GM23248 (cell line): ENCODE data around the gene NXPE1. TPM values are rescaled to one million over a fixed set of nuclear protein-coding genes. Genes with fewer than 3 reads are reported as not detected.
"Not testable (repeated sequence)": the region's sequence is repeated elsewhere in the genome, so short reads cannot be mapped to it uniquely, and the experiment has no call there.

Experiments used
- DNase-seq: peaks from one replicate; pipeline ENCODE4 v3.0.0-alpha.2; 2015
- H2AFZ ChIP-seq: fragments of 200-600 bp; sonication (generic); 2 replicates; pipeline ENCODE4 v1.6.1; 2016; ENCODE audit warnings: antibody characterized with exemption
- H3F3A ChIP-seq: fragments of 200-600 bp; sonication (generic); 2 replicates; pipeline ENCODE4 v1.6.1; 2016; ENCODE audit warnings: mild to moderate bottlenecking, antibody characterized with exemption, mixed run types; ENCODE audit not compliant: insufficient read depth
- H3K27ac ChIP-seq: fragments of 200-600 bp; sonication (generic); 2 replicates; pipeline ENCODE4 v1.5.1; 2016; ENCODE audit warnings: mild to moderate bottlenecking
- H3K27me3 ChIP-seq: fragments of 200-600 bp; sonication (generic); replicated peaks from 2 replicates; pipeline ENCODE4 v1.6.1; 2016; ENCODE audit warnings: mild to moderate bottlenecking; ENCODE audit not compliant: insufficient read depth
- H3K36me3 ChIP-seq: fragments of 200-600 bp; sonication (generic); 2 replicates; pipeline ENCODE4 v1.6.1; 2016; ENCODE audit warnings: low read depth, mild to moderate bottlenecking
- H3K4me1 ChIP-seq: fragments of 200-600 bp; sonication (generic); 2 replicates; pipeline ENCODE4 v1.6.1; 2016; ENCODE audit warnings: mild to moderate bottlenecking; ENCODE audit not compliant: insufficient read depth
- H3K4me2 ChIP-seq: fragments of 200-600 bp; sonication (generic); one replicate; pipeline ENCODE4 v1.6.1; 2016; ENCODE audit warnings: mild to moderate bottlenecking; ENCODE audit not compliant: unreplicated experiment
- H3K4me3 ChIP-seq: fragments of 200-600 bp; sonication (generic); 2 replicates; pipeline ENCODE4 v1.5.1; 2016; ENCODE audit warnings: mild to moderate bottlenecking
- H3K79me2 ChIP-seq: fragments of 200-600 bp; sonication (generic); 2 replicates; pipeline ENCODE4 v1.6.1; 2016; ENCODE audit warnings: mild to moderate bottlenecking; ENCODE audit not compliant: insufficient read depth
- H3K9ac ChIP-seq: fragments of 200-600 bp; sonication (generic); 2 replicates; pipeline ENCODE4 v1.6.1; 2016; ENCODE audit warnings: mild to moderate bottlenecking
- H3K9me2 ChIP-seq: fragments of 200-600 bp; sonication (generic); 2 replicates; pipeline ENCODE4 v1.6.1; 2016; ENCODE audit warnings: mixed run types, mild to moderate bottlenecking, moderate library complexity; ENCODE audit not compliant: insufficient read depth
- H3K9me3 ChIP-seq: fragments of 200-600 bp; sonication (generic); one replicate; pipeline ENCODE4 v1.6.1; 2017; ENCODE audit warnings: low read depth
- H4K20me1 ChIP-seq: fragments of 200-600 bp; sonication (generic); 2 replicates; pipeline ENCODE4 v1.6.0; 2016; ENCODE audit not compliant: insufficient read depth
- EZH2 ChIP-seq: fragments of 200-600 bp; sonication (generic); IDR thresholded peaks from 2 replicates; pipeline ENCODE4 v1.6.1; 2018; ENCODE audit warnings: antibody characterized with exemption, mild to moderate bottlenecking; ENCODE audit not compliant: insufficient read depth, poor library complexity, severe bottlenecking
- EZH2phosphoT487 ChIP-seq: fragments of 200-600 bp; sonication (generic); IDR thresholded peaks from 2 replicates; pipeline ENCODE4 v1.6.1; 2018; ENCODE audit warnings: antibody characterized with exemption, moderate library complexity, mild to moderate bottlenecking, low read depth; ENCODE audit not compliant: insufficient read depth
- WGBS, 2 experiments: methylation state at CpG; one replicate each; pipeline ENCODE4 v1.1.6; 2015 to 2017; ENCODE audit warnings: low lambda C conversion rate in 2 of 2, low coverage in 1 of 2; ENCODE audit errors: missing lambda C conversion rate in 2 of 2; 5-methylcytosine and 5-hydroxymethylcytosine counted together
- in situ Hi-C: fragments of 300-500 bp; cut with MboI; formaldehyde crosslinking; loops from 2 replicates; pipeline ENCODE4 v1.15.0; 2020
- polyA plus RNA-seq: library from polyadenylated mRNA; unstranded; fragments of >200 nt; fragmentation: Nextera tagmentation; extraction: Ambion mirVana; gene quantifications from 2 replicates; pipeline ENCODE4 v1.2.1, GENCODE V29; 2016
- total RNA-seq: library from RNA; depleted of rRNA; stranded (reverse); fragments of >200 nt; shearing (Covaris generic); gene quantifications from 2 replicates; pipeline ENCODE4 v1.2.3, GENCODE V29; 2014; rRNA removed

NXPE1 gene
- not detected in 2 replicates for total RNA-seq
- polyA plus RNA-seq: not detected in 2 replicates

GRCh38 chr11:114559425-114560310 is at the start of gene NXPE1:
NXPE1 (minus strand) TSS chr11:114559881; CDS start chr11:114551201, 8,680 bp downstream.
- in situ Hi-C loops: no loop called here
- Histone ChIP-seq H2AFZ (no peak within 1 kb of the TSS), H3K4me2 (no peak within 1 kb of the TSS), H3K9ac (no peak within 1 kb of the TSS), H3K9me3 (no peaks in the 10 kb centered on the region), H3K4me3 (no peak within 1 kb of the TSS), H3K79me2 (no peaks in the 10 kb centered on the region), H3K9me2 (no peaks in the 10 kb centered on the region), H3K27me3 (no peaks in the 10 kb centered on the region), H3K4me1 (peaks cover 11% of the 10 kb centered on the region; the same call in 1 of the 2 replicates), H3F3A (0 out of 2 replicates have a peak, but pooled peaks cover 10% of the 10 kb centered on the region), H3K36me3 (no peaks in the 10 kb centered on the region), H4K20me1 (no peaks in the 10 kb centered on the region), H3K27ac (no peak within 1 kb of the TSS)
- TF ChIP-seq EZH2phosphoT487 (no peak), EZH2 (no peak)
- DNase-seq: no peak
- 73% methylated on average over 4 of the region's 4 CpGs for WGBS, 2 experiments

DNA sequence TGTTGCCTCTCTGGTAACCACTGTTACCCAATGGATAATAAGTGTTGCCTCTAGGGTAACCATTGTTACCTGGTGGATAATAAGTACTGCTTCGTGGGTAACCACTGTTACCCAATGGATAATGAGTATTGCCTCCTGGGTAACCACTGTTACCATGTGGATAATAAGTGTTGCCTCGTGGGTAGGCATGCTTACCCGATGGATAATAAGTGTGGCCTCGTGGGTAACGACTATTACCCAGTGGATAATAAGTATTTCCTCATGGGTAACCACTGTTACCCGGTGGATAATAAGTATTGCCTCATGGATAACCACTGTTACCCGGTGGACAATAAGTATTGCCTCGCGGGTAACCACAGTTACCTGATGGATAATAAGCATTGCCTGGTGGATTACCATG is 49.7 kb upstream of the NXPE1 start:
- H3K4me1 ChIP-seq: no peaks in the 10 kb centered on the region
- no peak for TF ChIP-seq EZH2phosphoT487
- TF ChIP-seq EZH2: no peak
- H3K4me3 ChIP-seq: no peak overlapping the region
- DNase-seq: no peak
- no peaks in the 10 kb centered on the region for H3F3A ChIP-seq
- H3K27me3 ChIP-seq: no peaks in the 10 kb centered on the region
- H3K9me3 ChIP-seq: no peaks in the 10 kb centered on the region
- no peak overlapping the region for H3K27ac ChIP-seq
- 67 to 71% methylated on average over 9 of the region's 9 CpGs for WGBS, 2 experiments
- H4K20me1 ChIP-seq: no peaks in the 10 kb centered on the region
- H3K9ac ChIP-seq: no peak overlapping the region
- H3K36me3 ChIP-seq: no peaks in the 10 kb centered on the region
- no peak overlapping the region for H2AFZ ChIP-seq
- no peak overlapping the region for H3K4me2 ChIP-seq
- in situ Hi-C loops: no loop called here
- no peaks in the 10 kb centered on the region for H3K79me2 ChIP-seq
- H3K9me2 ChIP-seq: no peaks in the 10 kb centered on the region

DNA sequence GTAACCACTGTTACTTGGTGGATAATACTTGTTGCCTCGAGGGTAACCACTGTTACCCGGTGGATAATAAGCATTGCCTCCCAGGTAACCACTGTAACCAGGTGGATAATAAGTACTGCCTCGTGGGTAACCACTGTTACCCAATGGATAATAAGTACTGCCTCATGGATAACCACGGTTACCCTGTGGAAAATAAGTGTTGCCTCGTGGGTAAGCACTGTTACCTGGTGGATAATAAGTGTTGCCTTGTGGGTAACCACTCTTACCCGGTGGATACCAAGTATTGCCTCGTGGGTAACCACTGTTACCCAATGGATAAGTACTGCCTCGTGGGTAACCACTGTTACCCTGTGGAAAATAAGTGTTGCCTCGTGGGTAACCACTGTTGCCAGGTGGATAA is 48.9 kb upstream of the NXPE1 start:
- 35 to 52% methylated on average over 9 of the region's 9 CpGs for whole genome bisulfite sequencing, 2 experiments
- H3K27ac ChIP-seq, in situ Hi-C loops, H3K9me3 ChIP-seq, H3K36me3 ChIP-seq, H2AFZ ChIP-seq, DNase-seq, H3K4me3 ChIP-seq, H3K4me2 ChIP-seq, H3F3A ChIP-seq, H3K9ac ChIP-seq, H4K20me1 ChIP-seq, H3K9me2 ChIP-seq, H3K4me1 ChIP-seq, H3K27me3 ChIP-seq, H3K79me2 ChIP-seq: not testable (repeated sequence)

DNA sequence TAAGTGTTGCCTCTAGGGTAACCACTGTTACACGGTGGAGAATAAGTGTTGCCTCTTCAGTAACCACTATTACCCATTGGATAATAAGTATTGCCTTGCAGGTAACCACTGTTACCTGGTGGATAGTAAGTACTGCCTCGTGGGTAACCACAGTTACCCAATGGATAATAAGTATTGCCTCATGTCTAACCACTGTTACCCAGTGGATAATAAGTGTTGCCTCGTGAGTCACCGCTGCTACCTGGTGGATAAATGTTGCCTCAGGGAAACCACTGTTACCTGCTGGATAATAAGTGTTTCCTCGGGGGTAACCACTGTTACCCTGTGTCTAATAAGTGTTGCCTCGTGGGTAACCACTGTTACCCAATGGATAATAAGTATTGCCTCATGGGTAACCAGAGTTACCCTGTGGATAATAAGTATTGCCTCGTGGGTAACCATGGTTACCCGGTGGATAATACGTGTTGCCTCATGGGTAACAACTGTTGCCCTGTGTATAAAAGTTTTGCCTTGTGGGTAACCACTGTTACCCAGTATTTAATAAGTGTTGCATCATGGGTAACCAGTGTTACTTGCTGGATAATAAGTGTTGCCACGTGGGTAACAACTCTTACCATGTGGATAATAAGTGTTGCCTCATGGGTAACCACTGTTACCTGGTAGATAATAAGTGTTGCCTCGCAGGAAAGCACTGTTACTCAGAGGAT is 48.2 kb upstream of the NXPE1 start:
- TF ChIP-seq EZH2phosphoT487: no peak
- no peak for TF ChIP-seq EZH2
- H3K27ac ChIP-seq: no peak overlapping the region
- H3K4me3 ChIP-seq: no peak overlapping the region
- peak; percentile 5 for DNase-seq
- no peaks in the 10 kb centered on the region for H3K79me2 ChIP-seq
- no peak overlapping the region for H2AFZ ChIP-seq
- no peaks in the 10 kb centered on the region for H3K36me3 ChIP-seq
- H3F3A ChIP-seq: no peaks in the 10 kb centered on the region
- no peaks in the 10 kb centered on the region for H3K9me3 ChIP-seq
- no peaks in the 10 kb centered on the region for H3K27me3 ChIP-seq
- in situ Hi-C loops: no loop called here
- no peak overlapping the region for H3K4me2 ChIP-seq
- no peaks in the 10 kb centered on the region for H4K20me1 ChIP-seq
- H3K9me2 ChIP-seq: no peaks in the 10 kb centered on the region
- H3K4me1 ChIP-seq: no peaks in the 10 kb centered on the region
- H3K9ac ChIP-seq: no peak overlapping the region
- WGBS, 2 experiments: 55 to 59% methylated on average over 11 of the region's 11 CpGs

DNA sequence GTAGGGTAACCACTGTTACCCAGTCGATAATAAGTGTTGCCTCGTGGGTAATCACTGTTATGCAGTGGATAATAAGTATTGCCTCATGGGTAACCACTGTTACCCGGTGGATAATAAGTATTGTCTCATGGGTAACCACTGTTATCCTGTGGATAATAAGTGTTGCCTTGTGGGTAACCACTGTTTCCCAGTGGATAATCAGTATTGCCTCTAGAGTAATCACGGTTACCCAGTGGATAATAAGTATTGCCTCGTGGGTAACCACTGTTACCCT is 47.1 kb upstream of the NXPE1 start:
- H3K27me3 ChIP-seq, H3K36me3 ChIP-seq, in situ Hi-C loops, H3K9me2 ChIP-seq, H3K79me2 ChIP-seq, H3K4me1 ChIP-seq, H3K9ac ChIP-seq, H4K20me1 ChIP-seq, DNase-seq, H3K4me2 ChIP-seq, H3F3A ChIP-seq, H2AFZ ChIP-seq, H3K27ac ChIP-seq, H3K4me3 ChIP-seq, H3K9me3 ChIP-seq: not testable (repeated sequence)
- WGBS, 2 experiments: 59 to 63% methylated on average over 5 of the region's 5 CpGs
